Prostate gland (tissue), 2 donors: ENCODE data around the gene DNAJC22. TPM values are rescaled to one million over a fixed set of nuclear protein-coding genes. Genes with fewer than 3 reads are reported as not detected.

ENCODE experiments used
- DNase-seq: peaks from one replicate; pipeline ENCODE4 v3.0.0-alpha.2; 2019; ENCODE audit warnings: low spot score
- H3K27ac ChIP-seq, 2 donors: fragments of 200-600 bp; sonication (generic); 2 replicates each; pipeline ENCODE4 v1.5.1; 2017 to 2019
- H3K27me3 ChIP-seq: fragments of 200-600 bp; sonication (generic); replicated peaks from 2 replicates; pipeline ENCODE4 v1.5.1; 2019; ENCODE audit not compliant: insufficient read depth
- H3K36me3 ChIP-seq, 2 donors: fragments of 200-600 bp; sonication (generic); 1 replicate in 1 of 2; 2 replicates in 1 of 2; pipeline versions ENCODE4 v1.5.1 to v1.8.1; 2017 to 2019
- H3K4me1 ChIP-seq: fragments of 200-600 bp; sonication (generic); replicated peaks from 2 replicates; pipeline ENCODE4 v1.5.1; 2019
- H3K4me3 ChIP-seq, 2 donors: fragments of 200-600 bp; sonication (generic); 2 replicates each; pipeline ENCODE4 v1.5.1; 2017 to 2019
- H3K9me3 ChIP-seq: fragments of 200-600 bp; sonication (generic); 2 replicates; pipeline ENCODE4 v1.5.1; 2017
- CTCF ChIP-seq, 4 experiments: fragments of 200-600 bp in 2 of 4; fragments of 450-650 bp in 2 of 4; sonication (generic) in 2 of 4; IDR thresholded peaks; 1 replicate in 3 of 4; 2 replicates in 1 of 4; pipeline ENCODE4 v1.5.1; 2016 to 2019; ENCODE audit warnings: antibody characterized with exemption in 4 of 4, mild to moderate bottlenecking in 2 of 4, moderate library complexity in 2 of 4
- POLR2A ChIP-seq: fragments of 450-650 bp; IDR thresholded peaks from one replicate; pipeline ENCODE4 v1.6.1; 2016; ENCODE audit warnings: antibody characterized with exemption, mild to moderate bottlenecking
- POLR2AphosphoS5 ChIP-seq: sonication (generic); formaldehyde crosslinking; IDR thresholded peaks from one replicate; pipeline ENCODE4 v1.6.1; 2017; ENCODE audit warnings: antibody characterized with exemption
- WGBS: methylation state at CpG from one replicate; pipeline ENCODE4 v1.1.5; 2018; 5-methylcytosine and 5-hydroxymethylcytosine counted together
- intact Hi-C: fragments of 100-400 bp; cut with DNase I; formaldehyde crosslinking; loops from one replicate; pipeline ENCODE4 v1.14.2; 2022
- total RNA-seq, 2 donors: library from RNA; depleted of rRNA; stranded (reverse); fragments of >200 nt; gene quantifications; one replicate each; pipeline ENCODE4 v1.1.0, GENCODE V29; 2016

DNAJC22 gene
- total RNA-seq, 2 donors from 2014 or later = 0.23 to 4.3 TPM

DNA sequence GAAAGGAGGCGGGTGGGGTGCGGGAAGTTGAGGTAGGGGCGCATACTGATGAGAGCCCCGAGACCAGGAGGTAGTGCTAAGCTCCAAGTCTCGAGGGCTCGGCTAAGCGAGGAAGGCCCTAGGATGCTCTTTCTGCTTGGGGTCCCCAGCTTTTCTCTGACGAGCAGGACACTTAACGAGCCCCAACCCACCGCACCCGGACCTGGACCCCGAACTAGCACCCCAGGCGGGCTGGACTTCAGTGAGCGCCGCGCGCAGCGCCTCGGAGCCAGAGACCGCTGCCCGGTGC is 5.0 kb upstream of the DNAJC22 start:
- peaks cover 11% of the 10 kb centered on the region for H3K27me3 ChIP-seq
- H3K36me3 ChIP-seq = no peaks in the 10 kb centered on the region
- no peak for DNase-seq
- H3K4me1 ChIP-seq = peaks cover 23% of the 10 kb centered on the region
- WGBS = 49% methylated on average over 21 of the region's 21 CpGs
- no peak overlapping the region for H3K27ac ChIP-seq
- TF ChIP-seq POLR2AphosphoS5 = no peak
- no peak for TF ChIP-seq CTCF (IDR thresholded peaks at IDR 0.05)
- no peak for TF ChIP-seq POLR2A
- intact Hi-C loops = no loop called here
- H3K4me3 ChIP-seq = peak overlapping the region in 1 of 2 donors; percentile 7
- no peaks in the 10 kb centered on the region for H3K9me3 ChIP-seq

GRCh38 chr12:49342066-49342913 is 4.4 kb upstream of the DNAJC22 start:
- Histone ChIP-seq H3K9me3 (no peaks in the 10 kb centered on the region), H3K4me1 (peaks cover 28% of the 10 kb centered on the region), H3K27ac (no peak overlapping the region), H3K27me3 (peaks cover 11% of the 10 kb centered on the region), H3K4me3 (peak overlapping the region; percentile 4 to 7), H3K36me3 (no peaks in the 10 kb centered on the region)
- TF ChIP-seq POLR2AphosphoS5 (peak; percentile 14), CTCF (IDR thresholded peaks at IDR 0.05) (peak; percentile 52 to 73 (median 61)), POLR2A (no peak)
- 2% methylated on average over 49 of the region's 58 CpGs for WGBS
- peak; percentile 48 for DNase-seq
- intact Hi-C loops = no loop called here

DNA sequence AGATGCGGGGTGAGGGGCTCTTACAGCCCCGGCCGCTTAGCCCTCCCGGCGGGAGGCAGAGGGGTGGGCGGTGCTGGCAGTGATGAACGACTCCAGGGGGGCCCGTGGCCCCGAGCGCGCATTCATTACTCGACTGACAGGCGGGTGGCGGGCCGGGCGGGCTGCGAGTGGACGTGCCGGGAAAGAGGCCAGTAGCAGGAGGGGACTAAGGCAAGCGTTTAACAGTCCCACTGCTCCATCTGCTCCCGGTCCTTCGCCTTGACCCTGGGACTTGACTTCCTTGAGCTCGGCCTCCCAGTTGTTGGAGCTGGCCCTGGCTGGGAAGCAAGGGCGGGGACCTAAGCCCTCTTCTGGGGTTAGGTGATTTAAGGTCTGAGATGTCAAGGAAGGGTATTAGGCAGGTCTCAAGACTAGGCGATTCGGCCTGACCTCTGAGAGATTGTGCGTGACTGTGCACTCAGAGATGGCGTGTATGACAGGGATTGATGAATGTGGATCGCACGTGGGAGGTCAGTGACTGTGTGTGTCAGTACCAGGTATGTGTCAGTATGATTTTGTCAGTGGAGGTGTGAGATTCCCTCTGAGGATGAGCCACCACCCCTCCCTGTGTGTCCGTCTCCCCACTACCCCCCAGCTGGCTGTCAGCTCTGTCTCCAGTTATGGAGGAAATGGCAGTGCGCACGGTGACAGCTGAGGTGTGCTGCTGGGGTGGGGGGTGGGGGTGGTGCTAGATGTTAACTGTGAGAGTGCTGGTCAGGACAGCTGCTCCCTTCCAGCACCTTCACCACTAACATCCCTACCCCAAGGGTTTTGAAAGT is 3.6 kb upstream of the DNAJC22 start:
- peaks cover 11% of the 10 kb centered on the region for H3K27me3 ChIP-seq
- TF ChIP-seq POLR2A (no peak), POLR2AphosphoS5 (no peak), CTCF (IDR thresholded peaks at IDR 0.05) (no peak)
- peaks cover 29% of the 10 kb centered on the region for H3K4me1 ChIP-seq
- no peak for DNase-seq
- intact Hi-C loops = no loop called here
- no peaks in the 10 kb centered on the region for H3K9me3 ChIP-seq
- no peaks in the 10 kb centered on the region for H3K36me3 ChIP-seq
- 10% methylated on average over 20 of the region's 33 CpGs for WGBS
- no peak overlapping the region for H3K27ac ChIP-seq
- H3K4me3 ChIP-seq = no peak overlapping the region

- peaks cover 29% of the 10 kb centered on the region for H3K4me1 ChIP-seq
- 43% methylated on average over 15 of the region's 15 CpGs for WGBS
- intact Hi-C loops = no loop called here
- H3K27ac ChIP-seq = no peak overlapping the region
- H3K27me3 ChIP-seq = peaks cover 11% of the 10 kb centered on the region
- H3K4me3 ChIP-seq = no peak overlapping the region
- DNase-seq = no peak
- H3K9me3 ChIP-seq = no peaks in the 10 kb centered on the region
- no peaks in the 10 kb centered on the region for H3K36me3 ChIP-seq
- no peak for TF ChIP-seq POLR2AphosphoS5
- TF ChIP-seq CTCF (IDR thresholded peaks at IDR 0.05) = no peak
- no peak for TF ChIP-seq POLR2A
Measured at GRCh38 chr12:49344486-49345050, 2.1 kb upstream of the DNAJC22 start.
